HG03342 (cell line): ENCODE results near the gene LTK.

Experiments used
- ATAC-seq: cut with Tn5 transposase; IDR thresholded peaks from one replicate; pipeline ENCODE4 v1.9.1; 2021; ENCODE audit warnings: mild to moderate bottlenecking, moderate library complexity; ENCODE audit not compliant: unreplicated experiment

Gene LTK

GRCh38 chr15:41535544-41535943 is 21.9 kb upstream of the LTK start:
- ATAC-seq, result no peak

GRCh38 chr15:41530363-41530956 is 16.8 kb upstream of the LTK start:
- no peak for ATAC-seq

DNA sequence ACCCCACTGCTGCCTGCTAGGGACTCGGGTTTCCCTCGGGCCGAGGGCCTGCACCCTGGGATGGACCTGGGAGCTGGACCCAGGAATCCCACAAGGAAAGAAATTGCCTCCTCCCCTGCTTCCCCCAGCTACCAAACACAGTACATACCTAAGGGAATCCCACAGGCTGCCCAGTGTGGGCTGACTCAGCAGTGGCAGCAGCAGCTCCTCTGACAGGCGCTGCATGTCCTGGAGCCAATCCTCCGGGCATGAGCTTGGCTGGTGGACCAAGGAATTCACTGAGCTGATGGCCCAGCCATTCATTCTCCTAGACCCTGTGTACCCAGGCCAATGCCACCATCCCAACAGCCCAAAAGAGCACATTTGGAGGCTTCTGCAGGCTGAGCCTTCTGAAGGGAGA is 9.5 kb upstream of the LTK start:
- ATAC-seq, result no peak

- ATAC-seq, result no peak
Observed at GRCh38 chr15:41521614-41522013, 8.0 kb upstream of the LTK start.

- no peak for ATAC-seq
Observed at GRCh38 chr15:41520636-41521035, 7.0 kb upstream of the LTK start.

DNA sequence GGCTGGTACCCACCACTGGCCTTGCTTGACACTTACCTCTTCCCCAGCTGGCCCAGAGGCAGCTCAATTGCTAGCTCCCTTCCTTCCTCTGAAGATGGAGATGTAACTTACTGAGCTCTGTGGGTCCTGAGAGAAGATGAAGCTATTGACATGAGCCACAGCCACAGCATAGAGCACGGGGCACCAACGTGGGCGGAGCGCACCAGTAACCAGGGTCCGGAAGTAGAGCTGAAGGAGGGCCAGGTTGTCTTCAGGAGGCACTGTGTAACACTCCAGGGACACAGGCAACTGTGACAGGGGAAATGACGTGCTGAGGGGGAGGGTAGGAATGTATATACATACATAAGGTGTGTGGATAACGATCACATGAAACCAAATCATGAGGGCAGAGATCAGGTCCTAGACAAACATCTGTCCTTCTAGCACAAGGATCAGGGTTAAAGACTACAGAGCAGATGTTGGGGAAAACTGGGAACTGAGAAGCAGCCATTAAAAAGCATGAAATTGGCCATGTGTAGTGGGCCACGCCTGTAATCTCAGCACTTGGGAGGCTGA is 4.3 kb upstream of the LTK start:
- ATAC-seq, result no peak

GRCh38 chr15:41512940-41513505 is 604 bp downstream of the LTK start:
- no peak for ATAC-seq

GRCh38 chr15:41512512-41512939 is 1.1 kb downstream of the LTK start:
- ATAC-seq, result no peak

DNA sequence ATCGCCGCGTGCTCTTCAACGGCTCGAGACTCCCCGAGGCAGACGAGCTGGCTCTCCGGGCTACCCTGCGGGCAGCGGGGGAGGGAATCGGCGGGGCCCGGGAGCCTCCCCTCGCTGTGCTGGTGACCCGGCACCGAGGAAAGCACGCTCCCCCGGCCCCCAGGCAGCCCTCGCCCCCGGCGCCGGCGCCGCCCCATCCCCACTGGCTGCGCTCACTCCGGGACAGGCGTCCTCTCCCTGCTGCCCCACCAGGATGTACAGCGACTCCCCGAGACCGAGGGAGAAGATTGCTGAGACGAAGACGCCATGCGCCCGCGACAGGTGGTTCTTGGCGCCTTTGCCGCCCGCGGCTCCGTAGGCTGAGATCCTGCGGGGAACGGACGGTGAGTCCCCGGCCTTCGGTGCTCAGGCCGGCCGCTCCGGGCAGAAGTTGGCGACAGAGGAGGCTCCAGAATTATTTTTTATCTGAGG is 1.7 kb downstream of the LTK start:
- no peak for ATAC-seq

GRCh38 chr15:41511331-41511898 is 2.2 kb downstream of the LTK start:
- no peak for ATAC-seq

DNA sequence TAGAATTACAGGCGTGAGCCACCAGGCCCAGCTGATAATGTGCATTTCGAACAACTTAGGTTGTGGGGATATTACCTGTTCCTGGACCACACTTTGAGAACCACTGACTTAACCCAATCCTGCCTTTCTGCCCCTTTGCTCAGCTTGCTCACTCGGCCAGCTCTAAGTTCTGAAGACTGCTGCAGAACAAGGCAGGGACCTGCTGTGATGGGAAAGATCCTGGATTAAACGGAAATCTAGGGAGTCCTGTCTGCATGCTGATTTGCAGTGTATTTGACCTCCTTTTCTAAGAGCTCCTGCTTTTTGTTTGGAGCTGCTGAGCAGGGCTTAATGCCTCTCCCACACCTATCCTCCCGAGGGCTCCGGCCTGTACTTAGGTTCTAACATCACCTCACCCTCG is 2.9 kb downstream of the LTK start:
- no peak for ATAC-seq

DNA sequence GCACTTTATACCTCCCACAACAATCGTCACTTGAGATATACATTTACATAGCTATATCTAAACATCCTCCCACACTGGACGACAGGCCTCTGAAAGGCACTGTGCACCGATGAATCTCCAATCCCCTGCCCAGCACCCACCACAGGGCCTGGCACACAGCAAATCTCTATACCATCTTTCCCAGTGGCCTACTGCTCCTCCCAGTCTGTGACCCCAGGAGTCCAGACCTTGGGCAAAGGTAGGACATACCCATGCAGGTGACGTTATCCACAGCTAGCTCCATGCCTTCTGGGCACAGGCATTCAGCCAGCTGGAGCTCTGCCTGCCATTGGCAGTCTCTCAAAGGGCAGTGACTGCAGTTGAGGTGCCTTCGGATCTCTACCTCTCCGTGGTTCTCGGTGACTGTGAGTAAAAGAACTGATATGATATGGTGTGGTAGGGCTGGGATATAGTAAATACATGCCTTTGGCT is 5.8 kb downstream of the LTK start:
- no peak for ATAC-seq

GRCh38 chr15:41506796-41507341 is 6.8 kb downstream of the LTK start:
- no peak for ATAC-seq

DNA sequence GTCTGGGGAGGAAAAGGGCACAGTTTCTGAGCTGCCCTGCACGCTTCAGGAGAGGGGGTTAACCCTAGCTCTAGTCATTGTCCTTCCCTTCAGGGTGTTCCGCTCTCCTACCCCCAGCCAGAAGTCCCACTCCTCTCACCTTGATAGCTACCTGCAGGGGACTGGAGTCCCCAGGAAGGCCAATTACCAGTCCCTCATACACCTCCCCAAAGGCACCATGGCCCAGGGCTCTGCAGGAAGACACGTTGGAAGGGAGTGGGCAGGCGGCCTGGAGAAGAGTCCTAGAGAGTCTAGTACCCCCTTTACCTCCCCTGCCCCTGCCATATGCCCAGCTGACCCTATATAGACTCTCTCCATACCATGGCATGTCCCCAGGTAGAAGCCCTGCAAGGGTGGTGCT is 7.9 kb downstream of the LTK start:
- no peak for ATAC-seq

- ATAC-seq, result no peak
Observed at GRCh38 chr15:41504751-41505492, 8.7 kb downstream of the LTK start.

GRCh38 chr15:41503669-41504010 is 10.0 kb downstream of the LTK start:
- ATAC-seq, result no peak

DNA sequence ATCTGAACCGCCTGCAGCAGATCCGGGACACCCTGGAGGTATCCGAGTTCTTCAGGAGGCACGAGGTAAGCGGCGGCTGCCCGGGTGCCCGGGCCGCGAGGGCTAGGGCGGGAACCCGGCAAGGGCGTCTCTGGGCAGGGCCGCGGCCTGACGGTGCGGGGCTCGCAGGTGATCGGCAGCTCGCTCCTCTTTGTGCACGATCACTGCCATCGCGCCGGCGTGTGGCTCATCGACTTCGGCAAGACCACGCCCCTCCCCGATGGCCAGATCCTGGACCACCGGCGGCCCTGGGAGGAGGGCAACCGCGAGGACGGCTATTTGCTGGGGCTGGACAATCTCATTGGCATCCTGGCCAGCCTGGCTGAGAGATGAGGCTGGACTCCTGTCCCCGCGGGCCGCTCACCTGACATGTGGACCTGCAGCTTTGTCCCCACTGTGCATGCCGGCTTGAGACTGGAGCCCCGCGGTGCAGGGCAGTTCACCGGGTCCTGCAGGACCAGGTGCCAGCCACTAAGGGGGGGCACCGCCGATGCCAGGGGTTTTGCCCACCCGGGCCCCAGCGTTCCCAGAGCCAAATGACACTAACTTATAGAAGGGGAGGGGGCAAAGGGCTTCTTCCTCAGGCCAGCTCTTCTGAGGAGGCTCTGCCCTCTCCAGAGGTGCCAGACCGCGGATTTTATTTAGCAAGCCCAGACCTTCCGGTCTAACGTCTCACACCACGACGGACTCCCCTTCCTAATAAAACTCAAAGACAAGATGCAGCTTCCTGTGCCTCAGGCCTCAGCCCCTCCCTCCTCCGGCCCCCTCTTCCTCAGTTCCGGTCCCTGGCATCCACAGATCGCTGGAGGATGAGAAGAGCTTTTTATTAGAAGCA is 10.6 kb downstream of the LTK start:
- ATAC-seq, result no peak

GRCh38 chr15:41501931-41502794 is 11.5 kb downstream of the LTK start:
- ATAC-seq, result no peak

DNA sequence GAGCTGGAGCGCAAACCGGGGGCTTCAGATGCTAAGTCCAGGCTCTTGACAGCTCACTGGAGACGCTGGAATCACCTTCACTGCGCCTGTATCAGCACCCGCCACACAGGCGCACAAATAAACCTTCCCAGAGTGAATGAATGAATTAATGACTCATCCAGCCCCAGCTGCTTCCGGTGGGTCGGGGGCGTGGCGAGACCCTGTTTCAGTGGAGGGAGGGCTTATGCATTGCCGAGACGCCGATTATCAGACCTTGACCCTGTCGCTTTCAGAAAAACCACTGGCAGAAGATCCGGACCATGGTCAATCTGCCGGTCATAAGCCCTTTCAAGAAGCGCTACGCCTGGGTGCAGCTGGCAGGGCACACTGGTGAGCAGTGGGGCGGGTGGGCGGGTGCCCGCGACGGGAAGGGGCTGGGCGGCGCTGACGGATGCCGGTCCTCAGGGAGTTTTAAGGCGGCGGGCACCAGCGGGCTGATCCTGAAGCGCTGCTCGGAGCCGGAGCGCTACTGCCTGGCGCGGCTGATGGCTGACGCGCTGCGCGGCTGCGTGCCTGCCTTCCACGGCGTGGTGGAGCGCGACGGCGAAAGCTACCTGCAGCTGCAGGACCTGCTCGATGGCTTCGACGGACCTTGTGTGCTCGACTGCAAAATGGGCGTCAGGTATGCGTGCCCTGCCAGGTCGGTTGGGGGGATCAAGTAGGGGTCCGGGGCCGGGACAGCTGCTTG is 12.3 kb downstream of the LTK start:
- peak; percentile 52 for ATAC-seq
